Liver (tissue), 9 donors: Measurements from ENCODE around the gene TRIM26. TPM values are rescaled to one million over a fixed set of nuclear protein-coding genes. Genes with fewer than 3 reads are reported as not detected.

Experiments
- DNase-seq: peaks from one replicate; pipeline ENCODE4 v3.0.0-alpha.2; 2017; ENCODE audit warnings: low spot score
- H3K27ac ChIP-seq, 2 donors: one replicate each; pipeline ENCODE4 v1.7.0; 2013; ENCODE audit warnings: inconsistent platforms in 2 of 2, low read length in 2 of 2, control low read depth in 1 of 2, low read depth in 1 of 2, mild to moderate bottlenecking in 1 of 2
- H3K27me3 ChIP-seq, 4 donors: one replicate each; pipeline versions ENCODE4 v1.6.1 to v1.7.0; 2013; ENCODE audit warnings: low read length in 3 of 4, inconsistent platforms in 1 of 4, mild to moderate bottlenecking in 1 of 4, moderate library complexity in 1 of 4; ENCODE audit not compliant: control insufficient read depth in 4 of 4, insufficient read depth in 4 of 4
- H3K36me3 ChIP-seq, 4 donors: one replicate each; pipeline versions ENCODE4 v1.6.1 to v1.7.0; 2013; ENCODE audit warnings: low read length in 3 of 4, mild to moderate bottlenecking in 3 of 4, low read depth in 1 of 4, moderate library complexity in 1 of 4; ENCODE audit not compliant: control insufficient read depth in 4 of 4, insufficient read depth in 3 of 4
- H3K4me1 ChIP-seq, 4 donors: one replicate each; pipeline versions ENCODE4 v1.6.1 to v1.7.0; 2013; ENCODE audit warnings: low read length in 3 of 4, mild to moderate bottlenecking in 3 of 4, moderate library complexity in 1 of 4; ENCODE audit not compliant: control insufficient read depth in 4 of 4, insufficient read depth in 4 of 4
- H3K4me3 ChIP-seq, 3 donors: one replicate each; pipeline versions ENCODE4 v1.6.1 to v1.7.0; 2013; ENCODE audit warnings: low read length in 3 of 3, control low read depth in 1 of 3, low read depth in 1 of 3, mild to moderate bottlenecking in 1 of 3
- H3K9ac ChIP-seq, 2 donors: one replicate each; pipeline ENCODE4 v1.7.0; 2013; ENCODE audit warnings: low read length in 2 of 2, mild to moderate bottlenecking in 2 of 2, moderate library complexity in 2 of 2, control low read depth in 1 of 2, low read depth in 1 of 2
- H3K9me3 ChIP-seq, 4 donors: one replicate each; pipeline versions ENCODE4 v1.6.1 to v1.7.0; 2013; ENCODE audit warnings: low read length in 3 of 4; ENCODE audit not compliant: control insufficient read depth in 4 of 4
- CTCF ChIP-seq: fragments of 150-350 bp; IDR thresholded peaks from 2 replicates; pipeline ENCODE4 v1.5.1; 2017; ENCODE audit warnings: improper control_type of control experiment, low read depth, low read length; ENCODE audit not compliant: missing input control
- EGR1 ChIP-seq, 2 donors: IDR thresholded peaks; 2 replicates each; pipeline ENCODE4 v1.6.1; 2016 to 2018; ENCODE audit warnings: antibody characterized with exemption in 2 of 2, low read depth in 2 of 2
- FOXA1 ChIP-seq: IDR thresholded peaks from 2 replicates; pipeline ENCODE4 v1.6.1; 2016; ENCODE audit warnings: antibody characterized with exemption
- GABPA ChIP-seq, 2 donors: IDR thresholded peaks in 1 of 2; conservative IDR thresholded peaks in 1 of 2; 2 replicates each; pipeline ENCODE4 v1.6.1; 2016; ENCODE audit warnings: antibody characterized with exemption in 2 of 2, mild to moderate bottlenecking in 1 of 2, moderate library complexity in 1 of 2
- HNF4A ChIP-seq, 2 donors: conservative IDR thresholded peaks; 2 replicates each; pipeline ENCODE4 v1.6.1; 2016; ENCODE audit warnings: antibody characterized with exemption in 2 of 2, mild to moderate bottlenecking in 2 of 2
- HNF4G ChIP-seq: IDR thresholded peaks from 2 replicates; pipeline ENCODE4 v1.6.1; 2016; ENCODE audit warnings: antibody characterized with exemption
- JUND ChIP-seq, 2 donors: IDR thresholded peaks; 2 replicates each; pipeline ENCODE4 v1.6.1; 2016; ENCODE audit warnings: antibody characterized with exemption in 2 of 2
- NR2F2 ChIP-seq: IDR thresholded peaks from 2 replicates; pipeline ENCODE4 v1.6.1; 2016; ENCODE audit warnings: antibody characterized with exemption
- RAD21 ChIP-seq, 2 donors: IDR thresholded peaks; 2 replicates each; pipeline ENCODE4 v1.6.1; 2016; ENCODE audit warnings: antibody characterized with exemption in 2 of 2, mild to moderate bottlenecking in 2 of 2
- RXRA ChIP-seq, 2 donors: IDR thresholded peaks; 2 replicates each; pipeline ENCODE4 v1.6.1; 2017 to 2018; ENCODE audit warnings: antibody characterized with exemption in 2 of 2, mild to moderate bottlenecking in 1 of 2
- TAF1 ChIP-seq: conservative IDR thresholded peaks from 2 replicates; pipeline ENCODE4 v1.6.1; 2016; ENCODE audit warnings: antibody characterized with exemption, mild to moderate bottlenecking
- ZBTB33 ChIP-seq: IDR thresholded peaks from 2 replicates; pipeline ENCODE4 v1.6.1; 2016; ENCODE audit warnings: antibody characterized with exemption
- WGBS: extraction: QIAGEN DNeasy Blood & Tissue Kit; methylation state at CpG from one replicate; pipeline ENCODE4 v1.1.7; 2013; 5-methylcytosine and 5-hydroxymethylcytosine counted together
- polyA plus RNA-seq, 2 donors: library from polyadenylated mRNA; stranded (reverse) in 1 of 2; unstranded in 1 of 2; fragments of 200-250 nt in 1 of 2; fragments of >200 nt in 1 of 2; fragmentation: Nextera tagmentation in 1 of 2; extraction: Ambion mirVana in 1 of 2; gene quantifications; one replicate each; pipeline versions ENCODE4 v1.2.1 to v1.2.3, GENCODE V29; 2013 to 2015
- total RNA-seq, 2 donors: library from RNA; depleted of rRNA; stranded (reverse); fragments of >200 nt; gene quantifications; one replicate each; pipeline ENCODE4 v1.2.3, GENCODE V29; 2014
- TF ChIP-seq, protein P1 (sequence below): IDR thresholded peaks from 2 replicates; pipeline ENCODE4 v1.6.1; 2016; ENCODE audit warnings: antibody characterized with exemption
- TF ChIP-seq, protein P2 (sequence below): IDR thresholded peaks from 2 replicates; pipeline ENCODE4 v1.6.1; 2016; ENCODE audit warnings: antibody characterized with exemption
- TF ChIP-seq, protein P3 (sequence below): IDR thresholded peaks from 2 replicates; pipeline ENCODE4 v1.6.1; 2016; ENCODE audit warnings: antibody characterized with exemption, mild to moderate bottlenecking
- donor health status: healthy.
- donor health status: healthy.
- donor health status: healthy.
- donor health status: healthy.
- donor health status: healthy.

Gene TRIM26
- total and polyA plus RNA-seq, 4 donors = 14.9 to 50.1 (median 23.9) TPM

DNA sequence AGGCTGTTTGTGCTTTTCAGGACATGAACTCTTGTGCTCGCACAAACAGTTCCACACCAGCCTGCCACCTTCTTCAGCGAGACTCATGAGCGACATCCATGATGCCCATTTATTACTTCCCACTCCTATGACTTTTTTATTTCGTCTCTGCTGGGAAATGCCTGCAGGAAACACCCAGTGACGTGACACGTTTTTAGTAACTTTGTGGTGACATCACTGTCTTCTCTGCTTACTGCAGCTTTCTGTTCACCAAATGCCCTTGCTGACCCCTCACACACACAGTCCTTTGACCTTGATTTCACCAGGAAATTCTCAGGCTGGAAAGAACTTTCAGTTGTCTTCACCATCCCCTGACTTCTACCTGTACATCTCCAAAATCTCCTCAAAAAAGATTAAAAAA is 68.4 kb downstream of the TRIM26 start:
- no peaks in the 10 kb centered on the region for H3K36me3 ChIP-seq
- WGBS = 62% methylated on average over 6 of the region's 6 CpGs
- peaks cover 0 to 8% (median 0%) of the 10 kb centered on the region in 4 donors for H3K27me3 ChIP-seq
- TF ChIP-seq CTCF = no peak
- no peak for TF ChIP-seq TAF1
- no peak for TF ChIP-seq HNF4A (conservative IDR thresholded peaks at IDR 0.05)
- TF ChIP-seq EGR1 (IDR thresholded peaks at IDR 0.05; ENCODE audit: low read depth in 2 of 2) = no peak
- TF ChIP-seq FOXA1 = no peak
- TF ChIP-seq, protein P1, sequence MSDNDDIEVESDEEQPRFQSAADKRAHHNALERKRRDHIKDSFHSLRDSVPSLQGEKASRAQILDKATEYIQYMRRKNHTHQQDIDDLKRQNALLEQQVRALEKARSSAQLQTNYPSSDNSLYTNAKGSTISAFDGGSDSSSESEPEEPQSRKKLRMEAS = no peak
- TF ChIP-seq, protein P2, sequence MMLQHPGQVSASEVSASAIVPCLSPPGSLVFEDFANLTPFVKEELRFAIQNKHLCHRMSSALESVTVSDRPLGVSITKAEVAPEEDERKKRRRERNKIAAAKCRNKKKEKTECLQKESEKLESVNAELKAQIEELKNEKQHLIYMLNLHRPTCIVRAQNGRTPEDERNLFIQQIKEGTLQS = no peak
- TF ChIP-seq HNF4G = no peak
- TF ChIP-seq JUND (IDR thresholded peaks at IDR 0.05) = no peak
- TF ChIP-seq NR2F2 = no peak
- TF ChIP-seq RAD21 (IDR thresholded peaks at IDR 0.05) = no peak
- no peak overlapping the region for H3K4me3 ChIP-seq
- H3K27ac ChIP-seq = no peak overlapping the region
- H3K4me1 ChIP-seq = no peaks in the 10 kb centered on the region
- no peak overlapping the region for H3K9ac ChIP-seq
- no peak for DNase-seq
- no peaks in the 10 kb centered on the region for H3K9me3 ChIP-seq

DNA sequence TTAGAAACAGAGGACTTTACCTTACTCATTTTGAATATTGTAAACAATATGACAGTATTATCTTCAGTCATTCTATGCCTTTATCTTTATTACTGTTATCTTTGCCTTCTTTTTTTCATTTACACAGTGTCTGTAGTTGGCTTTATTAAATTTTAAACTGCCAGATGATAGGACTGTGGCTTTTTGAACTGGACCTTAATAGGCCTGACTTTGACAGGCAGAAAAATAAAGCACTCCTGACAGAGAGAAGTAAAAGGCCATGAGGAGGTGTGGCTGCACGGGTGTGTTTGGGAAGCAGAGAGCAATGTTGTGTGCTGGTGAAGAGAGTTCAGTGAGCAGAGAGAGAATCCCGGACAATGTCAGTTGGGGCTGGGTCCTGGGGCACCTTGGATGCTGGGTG is 69.4 kb downstream of the TRIM26 start:
- Histone ChIP-seq H3K4me3 (no peak overlapping the region), H3K27ac (no peak overlapping the region), H3K9ac (no peak overlapping the region), H3K4me1 (no peaks in the 10 kb centered on the region), H3K36me3 (no peaks in the 10 kb centered on the region), H3K27me3 (peaks cover 0 to 8% (median 0%) of the 10 kb centered on the region in 4 donors), H3K9me3 (no peaks in the 10 kb centered on the region)
- no peak for TF ChIP-seq HNF4A (conservative IDR thresholded peaks at IDR 0.05)
- TF ChIP-seq ZBTB33 = no peak
- TF ChIP-seq JUND (IDR thresholded peaks at IDR 0.05) = no peak
- TF ChIP-seq RAD21 (IDR thresholded peaks at IDR 0.05) = no peak
- no peak for TF ChIP-seq RXRA (IDR thresholded peaks at IDR 0.05)
- DNase-seq = no peak
- 62% methylated on average over 2 of the region's 2 CpGs for WGBS

DNA sequence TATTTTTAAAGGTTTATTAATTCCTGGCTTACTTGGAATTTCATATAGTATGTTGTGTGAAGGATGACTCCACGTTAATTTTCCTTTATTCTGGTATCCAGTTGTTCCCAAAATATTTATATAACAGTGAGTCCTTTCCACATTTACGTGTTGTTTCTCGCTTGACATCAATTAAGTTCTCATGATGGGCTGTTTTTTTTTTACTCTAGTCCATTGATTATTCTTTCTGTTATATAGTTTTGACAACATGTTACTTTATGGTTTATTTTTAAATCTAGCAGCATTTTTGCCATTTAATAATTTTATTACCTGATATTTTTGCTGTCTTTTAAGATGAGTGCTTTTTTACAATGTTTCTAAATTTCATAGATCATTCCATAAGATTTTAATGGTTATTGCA is 70.5 kb downstream of the TRIM26 start:
- H3K27me3 ChIP-seq = peaks cover 0 to 8% (median 0%) of the 10 kb centered on the region in 4 donors
- H3K27ac ChIP-seq = no peak overlapping the region
- no peaks in the 10 kb centered on the region for H3K36me3 ChIP-seq
- no peak overlapping the region for H3K9ac ChIP-seq
- no peak for DNase-seq
- 78% methylated on average over 3 of the region's 3 CpGs for WGBS
- H3K4me1 ChIP-seq = no peaks in the 10 kb centered on the region
- no peak overlapping the region for H3K4me3 ChIP-seq
- H3K9me3 ChIP-seq = no peaks in the 10 kb centered on the region
- TF ChIP-seq GABPA (IDR thresholded peaks at IDR 0.05 in 1 of 2, conservative IDR thresholded peaks at IDR 0.05 in 1 of 2) = no peak
- no peak for TF ChIP-seq HNF4A (conservative IDR thresholded peaks at IDR 0.05)
- TF ChIP-seq ZBTB33 = no peak
- no peak for TF ChIP-seq FOXA1
- TF ChIP-seq NR2F2 = no peak
- TF ChIP-seq, protein P3, sequence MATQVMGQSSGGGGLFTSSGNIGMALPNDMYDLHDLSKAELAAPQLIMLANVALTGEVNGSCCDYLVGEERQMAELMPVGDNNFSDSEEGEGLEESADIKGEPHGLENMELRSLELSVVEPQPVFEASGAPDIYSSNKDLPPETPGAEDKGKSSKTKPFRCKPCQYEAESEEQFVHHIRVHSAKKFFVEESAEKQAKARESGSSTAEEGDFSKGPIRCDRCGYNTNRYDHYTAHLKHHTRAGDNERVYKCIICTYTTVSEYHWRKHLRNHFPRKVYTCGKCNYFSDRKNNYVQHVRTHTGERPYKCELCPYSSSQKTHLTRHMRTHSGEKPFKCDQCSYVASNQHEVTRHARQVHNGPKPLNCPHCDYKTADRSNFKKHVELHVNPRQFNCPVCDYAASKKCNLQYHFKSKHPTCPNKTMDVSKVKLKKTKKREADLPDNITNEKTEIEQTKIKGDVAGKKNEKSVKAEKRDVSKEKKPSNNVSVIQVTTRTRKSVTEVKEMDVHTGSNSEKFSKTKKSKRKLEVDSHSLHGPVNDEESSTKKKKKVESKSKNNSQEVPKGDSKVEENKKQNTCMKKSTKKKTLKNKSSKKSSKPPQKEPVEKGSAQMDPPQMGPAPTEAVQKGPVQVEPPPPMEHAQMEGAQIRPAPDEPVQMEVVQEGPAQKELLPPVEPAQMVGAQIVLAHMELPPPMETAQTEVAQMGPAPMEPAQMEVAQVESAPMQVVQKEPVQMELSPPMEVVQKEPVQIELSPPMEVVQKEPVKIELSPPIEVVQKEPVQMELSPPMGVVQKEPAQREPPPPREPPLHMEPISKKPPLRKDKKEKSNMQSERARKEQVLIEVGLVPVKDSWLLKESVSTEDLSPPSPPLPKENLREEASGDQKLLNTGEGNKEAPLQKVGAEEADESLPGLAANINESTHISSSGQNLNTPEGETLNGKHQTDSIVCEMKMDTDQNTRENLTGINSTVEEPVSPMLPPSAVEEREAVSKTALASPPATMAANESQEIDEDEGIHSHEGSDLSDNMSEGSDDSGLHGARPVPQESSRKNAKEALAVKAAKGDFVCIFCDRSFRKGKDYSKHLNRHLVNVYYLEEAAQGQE = no peak
- TF ChIP-seq CTCF = no peak
